ENCODE results near the gene KCNS3.

- TF ChIP-seq EZH2 (IDR thresholded peaks at IDR 0.05; ENCODE audit: low read depth), result no peak
- TF ChIP-seq CTCF (conservative IDR thresholded peaks at IDR 0.05), result no peak
These were observed 14.5 kb downstream of the KCNS3 start for GRCh38 chr2:17892770-17893534.

All from PC-9 (cell line).